ENCODE results near the gene CILP.

The CILP gene

GRCh38 chr15:65210770-65211481 lies at the start of gene CILP:
Gene CILP (minus strand): TSS chr15:65211473. CDS start chr15:65209755, 1,718 bp downstream.
- DNase-seq (ENCODE audit: low spot score in 2 of 2), result no peak
- H3K9me3 Mint-ChIP-seq, result no peaks in the 10 kb centered on the region
- no peak within 1 kb of the TSS for H3K4me3 Mint-ChIP-seq
- H3K4me1 Mint-ChIP-seq, result peaks cover 5% of the 10 kb centered on the region
- peaks cover 6% of the 10 kb centered on the region for H3K27me3 Mint-ChIP-seq
- H3K36me3 Mint-ChIP-seq, result no peaks in the 10 kb centered on the region
- no peak within 1 kb of the TSS for H3K27ac Mint-ChIP-seq
- ATAC-seq (ENCODE audit: low read depth), result no peak

GRCh38 chr15:65260968-65261367 lies 49.7 kb upstream of the CILP start:
- Mint-ChIP-seq H3K27me3 (no peaks in the 10 kb centered on the region), H3K4me3 (no peak overlapping the region), H3K9me3 (no peaks in the 10 kb centered on the region), H3K36me3 (peaks cover 36% of the 10 kb centered on the region), H3K4me1 (no peaks in the 10 kb centered on the region), H3K27ac (no peak overlapping the region)
- no peak for DNase-seq (ENCODE audit: low spot score in 2 of 2)
- no peak for ATAC-seq (ENCODE audit: low read depth)

- Mint-ChIP-seq H3K36me3 (peaks cover 40% of the 10 kb centered on the region), H3K9me3 (no peaks in the 10 kb centered on the region), H3K4me3 (no peak overlapping the region), H3K27me3 (no peaks in the 10 kb centered on the region), H3K4me1 (no peaks in the 10 kb centered on the region), H3K27ac (no peak overlapping the region)
- ATAC-seq (ENCODE audit: low read depth) (no peak), DNase-seq (ENCODE audit: low spot score in 2 of 2) (no peak)
Measured at GRCh38 chr15:65259367-65259797, 48.1 kb upstream of the CILP start.

GRCh38 chr15:65258375-65259262 lies 47.3 kb upstream of the CILP start:
- DNase-seq (ENCODE audit: low spot score in 2 of 2), result no peak
- ATAC-seq (ENCODE audit: low read depth), result no peak
- Mint-ChIP-seq H3K4me1 (no peaks in the 10 kb centered on the region), H3K4me3 (no peak overlapping the region), H3K27ac (no peak overlapping the region), H3K9me3 (no peaks in the 10 kb centered on the region), H3K27me3 (no peaks in the 10 kb centered on the region), H3K36me3 (peaks cover 44% of the 10 kb centered on the region)

- Mint-ChIP-seq H3K27me3 (no peaks in the 10 kb centered on the region), H3K4me3 (no peak overlapping the region), H3K9me3 (no peaks in the 10 kb centered on the region), H3K4me1 (no peaks in the 10 kb centered on the region), H3K27ac (no peak overlapping the region), H3K36me3 (peaks cover 35% of the 10 kb centered on the region)
- ATAC-seq (ENCODE audit: low read depth) (no peak), DNase-seq (ENCODE audit: low spot score in 2 of 2) (no peak)
Measured at GRCh38 chr15:65255486-65256140, 44.3 kb upstream of the CILP start.

- no peak overlapping the region for H3K4me3 Mint-ChIP-seq
- no peak overlapping the region for H3K27ac Mint-ChIP-seq
- DNase-seq (ENCODE audit: low spot score in 2 of 2) (no peak), ATAC-seq (ENCODE audit: low read depth) (no peak)
- no peaks in the 10 kb centered on the region for H3K9me3 Mint-ChIP-seq
- no peaks in the 10 kb centered on the region for H3K4me1 Mint-ChIP-seq
- peaks cover 31% of the 10 kb centered on the region for H3K36me3 Mint-ChIP-seq
- H3K27me3 Mint-ChIP-seq, result no peaks in the 10 kb centered on the region
Measured at GRCh38 chr15:65254758-65255157, 43.5 kb upstream of the CILP start.

GRCh38 chr15:65254356-65254755 lies 43.1 kb upstream of the CILP start:
- Mint-ChIP-seq H3K9me3 (no peaks in the 10 kb centered on the region), H3K4me3 (no peak overlapping the region), H3K27me3 (no peaks in the 10 kb centered on the region), H3K27ac (no peak overlapping the region), H3K36me3 (peaks cover 29% of the 10 kb centered on the region), H3K4me1 (no peaks in the 10 kb centered on the region)
- ATAC-seq (ENCODE audit: low read depth) (no peak), DNase-seq (ENCODE audit: low spot score in 2 of 2) (no peak)

GRCh38 chr15:65249641-65250040 lies 38.4 kb upstream of the CILP start:
- peak; percentile 49 for ATAC-seq (ENCODE audit: low read depth)
- no peak overlapping the region for H3K4me3 Mint-ChIP-seq
- DNase-seq (ENCODE audit: low spot score in 2 of 2), result no peak
- H3K36me3 Mint-ChIP-seq, result peaks cover 16% of the 10 kb centered on the region
- H3K27me3 Mint-ChIP-seq, result no peaks in the 10 kb centered on the region
- H3K27ac Mint-ChIP-seq, result no peak overlapping the region
- H3K9me3 Mint-ChIP-seq, result no peaks in the 10 kb centered on the region
- no peaks in the 10 kb centered on the region for H3K4me1 Mint-ChIP-seq

- peaks cover 15% of the 10 kb centered on the region for H3K36me3 Mint-ChIP-seq
- no peaks in the 10 kb centered on the region for H3K27me3 Mint-ChIP-seq
Measured at GRCh38 chr15:65248511-65249255, 37.4 kb upstream of the CILP start.

GRCh38 chr15:65246939-65247338 lies 35.7 kb upstream of the CILP start:
- Mint-ChIP-seq H3K27me3 (no peaks in the 10 kb centered on the region), H3K4me3 (no peak overlapping the region), H3K36me3 (peaks cover 13% of the 10 kb centered on the region), H3K4me1 (no peaks in the 10 kb centered on the region), H3K27ac (no peak overlapping the region), H3K9me3 (no peaks in the 10 kb centered on the region)
- DNase-seq (ENCODE audit: low spot score in 2 of 2), result no peak
- ATAC-seq (ENCODE audit: low read depth), result no peak

More at GRCh38 chr15:65248511-65249255, 37.4 kb upstream of the CILP start:
- DNase-seq (ENCODE audit: low spot score in 2 of 2) (no peak), ATAC-seq (ENCODE audit: low read depth) (no peak)
- Mint-ChIP-seq H3K9me3 (no peaks in the 10 kb centered on the region), H3K4me3 (no peak overlapping the region), H3K4me1 (no peaks in the 10 kb centered on the region), H3K27ac (no peak overlapping the region)

GRCh38 chr15:65246026-65246714 lies 34.9 kb upstream of the CILP start:
- Mint-ChIP-seq H3K4me1 (no peaks in the 10 kb centered on the region), H3K4me3 (no peak overlapping the region), H3K9me3 (no peaks in the 10 kb centered on the region), H3K36me3 (peaks cover 13% of the 10 kb centered on the region), H3K27ac (no peak overlapping the region), H3K27me3 (no peaks in the 10 kb centered on the region)
- ATAC-seq (ENCODE audit: low read depth), result no peak
- no peak for DNase-seq (ENCODE audit: low spot score in 2 of 2)

GRCh38 chr15:65245096-65245856 lies 34.0 kb upstream of the CILP start:
- DNase-seq (ENCODE audit: low spot score in 2 of 2) (no peak), ATAC-seq (ENCODE audit: low read depth) (no peak)
- Mint-ChIP-seq H3K36me3 (peaks cover 11% of the 10 kb centered on the region), H3K27ac (no peak overlapping the region), H3K4me3 (no peak overlapping the region), H3K9me3 (no peaks in the 10 kb centered on the region), H3K27me3 (no peaks in the 10 kb centered on the region), H3K4me1 (no peaks in the 10 kb centered on the region)

- Mint-ChIP-seq H3K27me3 (no peaks in the 10 kb centered on the region), H3K9me3 (no peaks in the 10 kb centered on the region), H3K27ac (no peak overlapping the region), H3K4me1 (no peaks in the 10 kb centered on the region), H3K36me3 (peaks cover 11% of the 10 kb centered on the region), H3K4me3 (no peak overlapping the region)
- ATAC-seq (ENCODE audit: low read depth), result no peak
- no peak for DNase-seq (ENCODE audit: low spot score in 2 of 2)
Measured at GRCh38 chr15:65244638-65245037, 33.4 kb upstream of the CILP start.
